Breast epithelium (tissue), 4 donors: Measurements from ENCODE around the gene SPAG6. TPM values are rescaled to one million over a fixed set of nuclear protein-coding genes. Genes with fewer than 3 reads are reported as not detected.
"Not testable (repeated sequence)": the region's sequence is repeated elsewhere in the genome, so short reads cannot be mapped to it uniquely, and the experiment has no call there.

ENCODE experiments used
- DNase-seq, 2 donors: peaks; one replicate each; pipeline ENCODE4 v3.0.0-alpha.2; 2019; ENCODE audit warnings: low spot score in 2 of 2
- H3K27ac ChIP-seq, 2 donors: fragments of 200-600 bp; sonication (generic) in 1 of 2; one replicate each; pipeline ENCODE4 v1.5.1; 2016 to 2019; ENCODE audit warnings: mild to moderate bottlenecking in 1 of 2
- H3K27me3 ChIP-seq, 2 donors: fragments of 200-600 bp; sonication (generic) in 1 of 2; one replicate each; pipeline versions ENCODE4 v1.5.1 to v1.6.0; 2017 to 2019; ENCODE audit warnings: control low read depth in 1 of 2, mild to moderate bottlenecking in 1 of 2
- H3K36me3 ChIP-seq: fragments of 200-600 bp; one replicate; pipeline ENCODE4 v1.5.1; 2019
- H3K4me1 ChIP-seq, 2 donors: fragments of 200-600 bp; sonication (generic); one replicate each; pipeline ENCODE4 v1.5.1; 2016 to 2019; ENCODE audit warnings: control low read depth in 1 of 2
- H3K4me3 ChIP-seq, 3 donors: fragments of 200-600 bp; sonication (generic); 1 replicate in 2 of 3; 2 replicates in 1 of 3; pipeline ENCODE4 v1.5.1; 2016 to 2019; ENCODE audit warnings: mild to moderate bottlenecking in 3 of 3, moderate library complexity in 2 of 3
- H3K9me3 ChIP-seq, 2 donors: fragments of 200-600 bp; sonication (generic) in 1 of 2; one replicate each; pipeline ENCODE4 v1.5.1; 2016 to 2019; ENCODE audit warnings: control low read depth in 1 of 2
- CTCF ChIP-seq, 3 donors: fragments of 450-650 bp; IDR thresholded peaks; one replicate each; pipeline ENCODE4 v1.5.1; 2016 to 2017; ENCODE audit warnings: antibody characterized with exemption in 3 of 3, mild to moderate bottlenecking in 3 of 3, moderate library complexity in 3 of 3
- POLR2A ChIP-seq: fragments of 450-650 bp; IDR thresholded peaks from one replicate; pipeline ENCODE4 v1.6.1; 2016; ENCODE audit warnings: antibody characterized with exemption, mild to moderate bottlenecking, moderate library complexity
- POLR2AphosphoS5 ChIP-seq, 3 donors: sonication (generic); formaldehyde crosslinking; IDR thresholded peaks; one replicate each; pipeline ENCODE4 v1.6.1; 2017; ENCODE audit warnings: antibody characterized with exemption in 3 of 3
- intact Hi-C: fragments of 100-400 bp; cut with DNase I; formaldehyde crosslinking; loops from one replicate; pipeline ENCODE4 v1.15.1; 2023; ENCODE audit warnings: low total_unique reads
- total RNA-seq, 3 donors: library from RNA; depleted of rRNA; stranded (reverse); fragments of >200 nt; gene quantifications; one replicate each; pipeline ENCODE4 v1.1.0, GENCODE V29; 2016

SPAG6 gene
- total RNA-seq, 3 donors from 2014 or later, result 0.59 to 4.9 TPM; not detected in 1

GRCh38 chr10:22391600-22391999, 46.3 kb downstream of the SPAG6 start:
- Histone ChIP-seq H3K9me3 (no peaks in the 10 kb centered on the region), H3K4me1 (no peaks in the 10 kb centered on the region), H3K4me3 (no peak overlapping the region), H3K27me3 (no peaks in the 10 kb centered on the region), H3K36me3 (no peaks in the 10 kb centered on the region), H3K27ac (no peak overlapping the region)
- intact Hi-C loops, result no loop called here
- TF ChIP-seq POLR2AphosphoS5 (IDR thresholded peaks at IDR 0.05), result no peak
- TF ChIP-seq POLR2A, result no peak
- no peak for TF ChIP-seq CTCF (IDR thresholded peaks at IDR 0.05)
- DNase-seq, result no peak

GRCh38 chr10:22396195-22396594, 50.9 kb downstream of the SPAG6 start:
- H3K27me3 ChIP-seq, H3K4me3 ChIP-seq, H3K36me3 ChIP-seq, intact Hi-C loops, DNase-seq, H3K4me1 ChIP-seq, H3K9me3 ChIP-seq, H3K27ac ChIP-seq: not testable (repeated sequence)

GRCh38 chr10:22406916-22407315, 61.6 kb downstream of the SPAG6 start:
- intact Hi-C loops, H3K9me3 ChIP-seq, H3K4me3 ChIP-seq, H3K27ac ChIP-seq, DNase-seq, H3K36me3 ChIP-seq, H3K27me3 ChIP-seq, H3K4me1 ChIP-seq: not testable (repeated sequence)

GRCh38 chr10:22410394-22410793, 65.1 kb downstream of the SPAG6 start:
- no peaks in the 10 kb centered on the region for H3K36me3 ChIP-seq
- TF ChIP-seq CTCF (IDR thresholded peaks at IDR 0.05), result no peak
- TF ChIP-seq POLR2A, result no peak
- no peak for TF ChIP-seq POLR2AphosphoS5 (IDR thresholded peaks at IDR 0.05)
- no peak overlapping the region for H3K4me3 ChIP-seq
- DNase-seq, result no peak
- no peaks in the 10 kb centered on the region for H3K9me3 ChIP-seq
- no peaks in the 10 kb centered on the region for H3K27me3 ChIP-seq
- no peaks in the 10 kb centered on the region for H3K4me1 ChIP-seq
- intact Hi-C loops, result no loop called here
- no peak overlapping the region for H3K27ac ChIP-seq

- Histone ChIP-seq H3K36me3 (no peaks in the 10 kb centered on the region), H3K9me3 (no peaks in the 10 kb centered on the region), H3K27ac (no peak overlapping the region), H3K27me3 (no peaks in the 10 kb centered on the region), H3K4me3 (no peak overlapping the region), H3K4me1 (no peaks in the 10 kb centered on the region)
- no peak for TF ChIP-seq POLR2AphosphoS5 (IDR thresholded peaks at IDR 0.05)
- TF ChIP-seq CTCF (IDR thresholded peaks at IDR 0.05), result no peak
- TF ChIP-seq POLR2A, result no peak
- DNase-seq, result no peak
- intact Hi-C loops, result no loop called here
Measured at GRCh38 chr10:22410846-22411245, 65.5 kb downstream of the SPAG6 start.

DNA sequence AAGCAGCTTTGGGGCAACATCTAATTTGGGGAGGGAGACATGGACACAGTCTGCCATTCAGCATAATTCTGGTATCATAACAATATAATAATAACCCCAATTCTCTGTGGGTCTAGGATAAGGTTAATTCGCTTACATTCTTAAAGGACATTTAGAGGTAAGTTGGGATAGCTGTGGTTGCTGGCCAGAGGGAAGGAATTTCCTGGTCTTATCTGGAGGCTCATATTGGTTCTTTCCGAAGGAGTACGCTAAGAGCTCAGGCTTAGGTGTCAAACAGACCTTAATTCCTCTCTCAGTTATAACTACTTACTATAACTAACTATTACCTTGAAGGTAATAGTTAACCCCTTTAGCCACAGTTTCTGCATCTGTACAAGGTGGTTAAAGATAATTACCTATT, 68.8 kb downstream of the SPAG6 start:
- DNase-seq, result no peak
- Histone ChIP-seq H3K9me3 (no peaks in the 10 kb centered on the region), H3K4me1 (no peaks in the 10 kb centered on the region), H3K36me3 (no peaks in the 10 kb centered on the region), H3K4me3 (no peak overlapping the region), H3K27ac (no peak overlapping the region), H3K27me3 (no peaks in the 10 kb centered on the region)
- TF ChIP-seq CTCF (IDR thresholded peaks at IDR 0.05), result no peak
- no peak for TF ChIP-seq POLR2A
- TF ChIP-seq POLR2AphosphoS5 (IDR thresholded peaks at IDR 0.05), result no peak
- intact Hi-C loops, result no loop called here
